ENCODE data around the gene ARHGEF28. TPM values are rescaled to one million over a fixed set of nuclear protein-coding genes. Genes with fewer than 3 reads are reported as not detected.

ARHGEF28 gene
- total and polyA plus RNA-seq, 2 donors (not counting 1 experiment from before 2014, with no cell fraction given): 2.3 to 34.3 TPM

DNA sequence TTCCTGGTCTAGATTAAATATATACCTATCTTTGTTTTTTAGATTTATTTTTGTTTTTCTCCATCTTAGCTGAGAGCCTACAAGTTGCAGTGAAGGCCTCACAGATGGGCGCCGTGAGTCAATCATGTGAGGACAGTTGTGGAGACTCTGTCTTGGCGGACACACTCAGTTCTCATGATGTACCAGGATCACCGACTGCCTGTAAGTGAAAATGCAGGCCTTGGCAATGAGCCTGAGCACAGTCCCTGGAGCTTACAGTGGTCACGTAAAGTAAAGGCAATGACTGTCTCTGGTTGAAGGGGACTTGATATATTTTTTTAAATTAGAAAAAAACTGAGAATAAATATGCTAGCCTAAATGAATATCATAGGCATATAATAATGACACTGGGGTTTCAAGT lies 271.9 kb downstream of the ARHGEF28 start:
- Histone ChIP-seq H4K20me1 (ENCODE audit: control insufficient read depth, extremely low read depth, insufficient read depth, low read length) (no peaks in the 10 kb centered on the region), H3K4me3 (replicated peaks in 1 of 4; ENCODE audit: control extremely low read depth in 1 of 4, insufficient read depth in 1 of 4, low read depth in 3 of 4, low read length in 4 of 4) (no peak overlapping the region), H3K36me3 (ENCODE audit: control insufficient read depth, insufficient read depth, low read length) (no peaks in the 10 kb centered on the region), H2AFZ (ENCODE audit: low read length) (no peak overlapping the region), H3K27ac (ENCODE audit: insufficient read depth, low read length) (no peak overlapping the region), H3K79me2 (ENCODE audit: control insufficient read depth, insufficient read depth, low read length) (no peaks in the 10 kb centered on the region), H3K4me1 (ENCODE audit: control insufficient read depth, extremely low read depth, insufficient read depth, low read length) (peaks cover 4% of the 10 kb centered on the region), H3K9ac (ENCODE audit: insufficient read depth, low read length) (no peak overlapping the region), H3K4me2 (ENCODE audit: extremely low read depth, insufficient read depth, low read length) (no peak overlapping the region), H3K27me3 (ENCODE audit: control insufficient read depth, insufficient read depth, low read length) (no peaks in the 10 kb centered on the region), H3K9me3 (ENCODE audit: control insufficient read depth, insufficient read depth, low read depth, low read length) (no peaks in the 10 kb centered on the region)
- DNase-seq (ENCODE audit: low read depth in 2 of 2): no peak
- TF ChIP-seq, protein P1, sequence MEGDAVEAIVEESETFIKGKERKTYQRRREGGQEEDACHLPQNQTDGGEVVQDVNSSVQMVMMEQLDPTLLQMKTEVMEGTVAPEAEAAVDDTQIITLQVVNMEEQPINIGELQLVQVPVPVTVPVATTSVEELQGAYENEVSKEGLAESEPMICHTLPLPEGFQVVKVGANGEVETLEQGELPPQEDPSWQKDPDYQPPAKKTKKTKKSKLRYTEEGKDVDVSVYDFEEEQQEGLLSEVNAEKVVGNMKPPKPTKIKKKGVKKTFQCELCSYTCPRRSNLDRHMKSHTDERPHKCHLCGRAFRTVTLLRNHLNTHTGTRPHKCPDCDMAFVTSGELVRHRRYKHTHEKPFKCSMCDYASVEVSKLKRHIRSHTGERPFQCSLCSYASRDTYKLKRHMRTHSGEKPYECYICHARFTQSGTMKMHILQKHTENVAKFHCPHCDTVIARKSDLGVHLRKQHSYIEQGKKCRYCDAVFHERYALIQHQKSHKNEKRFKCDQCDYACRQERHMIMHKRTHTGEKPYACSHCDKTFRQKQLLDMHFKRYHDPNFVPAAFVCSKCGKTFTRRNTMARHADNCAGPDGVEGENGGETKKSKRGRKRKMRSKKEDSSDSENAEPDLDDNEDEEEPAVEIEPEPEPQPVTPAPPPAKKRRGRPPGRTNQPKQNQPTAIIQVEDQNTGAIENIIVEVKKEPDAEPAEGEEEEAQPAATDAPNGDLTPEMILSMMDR (conservative IDR thresholded peaks at IDR 0.05 in 1 of 2, IDR thresholded peaks at IDR 0.05 in 1 of 2; ENCODE audit: low read depth in 1 of 2, low read length in 2 of 2): no peak
- TF ChIP-seq EZH2 (IDR thresholded peaks at IDR 0.05; ENCODE audit: low read length, missing control alignments): no peak

DNA sequence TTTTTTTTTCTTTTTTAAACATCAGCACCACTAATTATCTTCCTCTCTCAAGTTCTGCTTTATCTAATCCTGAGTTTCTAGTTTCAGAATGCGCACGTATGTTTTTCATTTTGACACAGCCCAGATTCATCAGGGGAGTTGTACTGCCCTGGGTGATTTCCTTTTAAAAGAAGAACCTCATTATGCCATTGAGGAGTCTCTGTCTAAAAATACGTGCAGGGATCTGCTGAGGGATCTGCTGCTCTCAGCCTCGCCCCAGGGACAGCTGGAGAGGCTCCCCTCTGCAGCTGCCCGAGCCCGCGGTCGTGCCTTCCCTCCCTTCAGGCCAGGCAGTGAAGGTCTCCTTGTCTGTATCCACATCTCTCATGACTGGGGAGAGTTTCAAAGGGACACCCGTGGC lies 273.1 kb downstream of the ARHGEF28 start:
- Histone ChIP-seq H3K27me3 (ENCODE audit: control insufficient read depth, insufficient read depth, low read length) (no peaks in the 10 kb centered on the region), H3K36me3 (ENCODE audit: control insufficient read depth, insufficient read depth, low read length) (no peaks in the 10 kb centered on the region), H3K4me1 (ENCODE audit: control insufficient read depth, extremely low read depth, insufficient read depth, low read length) (no peaks in the 10 kb centered on the region), H3K4me2 (ENCODE audit: extremely low read depth, insufficient read depth, low read length) (no peak overlapping the region), H2AFZ (ENCODE audit: low read length) (no peak overlapping the region), H4K20me1 (ENCODE audit: control insufficient read depth, extremely low read depth, insufficient read depth, low read length) (no peaks in the 10 kb centered on the region), H3K27ac (ENCODE audit: insufficient read depth, low read length) (no peak overlapping the region), H3K4me3 (replicated peaks in 1 of 4; ENCODE audit: control extremely low read depth in 1 of 4, insufficient read depth in 1 of 4, low read depth in 3 of 4, low read length in 4 of 4) (no peak overlapping the region), H3K9ac (ENCODE audit: insufficient read depth, low read length) (no peak overlapping the region), H3K79me2 (ENCODE audit: control insufficient read depth, insufficient read depth, low read length) (no peaks in the 10 kb centered on the region), H3K9me3 (ENCODE audit: control insufficient read depth, insufficient read depth, low read depth, low read length) (no peaks in the 10 kb centered on the region)
- TF ChIP-seq, protein P1 (conservative IDR thresholded peaks at IDR 0.05 in 1 of 2, IDR thresholded peaks at IDR 0.05 in 1 of 2; ENCODE audit: low read depth in 1 of 2, low read length in 2 of 2): no peak
- TF ChIP-seq EZH2 (IDR thresholded peaks at IDR 0.05; ENCODE audit: low read length, missing control alignments): no peak
- no peak for DNase-seq (ENCODE audit: low read depth in 2 of 2)

DNA sequence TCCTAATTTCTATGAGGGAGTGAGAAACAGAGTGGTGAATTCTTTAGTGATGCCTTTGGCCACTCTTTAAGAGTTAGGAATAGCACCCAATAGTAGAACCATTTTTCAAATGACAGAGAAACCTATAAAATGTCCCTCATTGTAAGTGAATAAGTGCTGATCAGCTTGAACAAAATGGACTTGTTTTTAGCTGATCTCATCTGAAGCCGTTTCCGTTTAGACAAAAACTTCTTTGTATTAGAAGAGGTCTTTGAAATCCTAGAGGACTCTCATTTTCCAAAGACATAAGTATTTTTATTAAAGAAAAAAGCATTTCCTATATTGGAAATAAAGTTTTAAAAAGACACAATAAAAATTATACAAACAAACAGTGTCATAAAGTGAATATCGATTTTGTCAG lies 273.9 kb downstream of the ARHGEF28 start:
- H3K9ac ChIP-seq (ENCODE audit: insufficient read depth, low read length): no peak overlapping the region
- DNase-seq (ENCODE audit: low read depth in 2 of 2): no peak
- H3K79me2 ChIP-seq (ENCODE audit: control insufficient read depth, insufficient read depth, low read length): no peaks in the 10 kb centered on the region
- H3K27me3 ChIP-seq (ENCODE audit: control insufficient read depth, insufficient read depth, low read length): no peaks in the 10 kb centered on the region
- H2AFZ ChIP-seq (ENCODE audit: low read length): no peak overlapping the region
- no peak overlapping the region for H3K4me3 ChIP-seq (replicated peaks in 1 of 4; ENCODE audit: control extremely low read depth in 1 of 4, insufficient read depth in 1 of 4, low read depth in 3 of 4, low read length in 4 of 4)
- H3K4me2 ChIP-seq (ENCODE audit: extremely low read depth, insufficient read depth, low read length): no peak overlapping the region
- H4K20me1 ChIP-seq (ENCODE audit: control insufficient read depth, extremely low read depth, insufficient read depth, low read length): no peaks in the 10 kb centered on the region
- H3K4me1 ChIP-seq (ENCODE audit: control insufficient read depth, extremely low read depth, insufficient read depth, low read length): no peaks in the 10 kb centered on the region
- no peaks in the 10 kb centered on the region for H3K9me3 ChIP-seq (ENCODE audit: control insufficient read depth, insufficient read depth, low read depth, low read length)
- no peak for TF ChIP-seq EZH2 (IDR thresholded peaks at IDR 0.05; ENCODE audit: low read length, missing control alignments)
- TF ChIP-seq, protein P1 (conservative IDR thresholded peaks at IDR 0.05 in 1 of 2, IDR thresholded peaks at IDR 0.05 in 1 of 2; ENCODE audit: low read depth in 1 of 2, low read length in 2 of 2): no peak
- H3K27ac ChIP-seq (ENCODE audit: insufficient read depth, low read length): no peak overlapping the region
- no peaks in the 10 kb centered on the region for H3K36me3 ChIP-seq (ENCODE audit: control insufficient read depth, insufficient read depth, low read length)

Measured in fibroblast of lung (primary cell).